HCT116 (cell line): Measurements from ENCODE around the gene PDE4B. TPM values are rescaled to one million over a fixed set of nuclear protein-coding genes. Genes with fewer than 3 reads are reported as not detected.

Experiments used
- ATAC-seq: fragments of 200-7000 bp; cut with Tn5 transposase; 2 replicates; pipeline ENCODE4 v1.9.1; 2020; ENCODE audit warnings: mild to moderate bottlenecking, moderate library complexity
- BruUV-seq: library from RNA; stranded (reverse); fragments of 400-500 nt; replicated peaks from 2 replicates; lab custom pipeline; 2021; lab: Mats Ljungman, UMichigan
- CTCF ChIA-PET: fragments of 300-600 bp; sonication (Branson Sonifier 250); formaldehyde crosslinking; loops from one replicate; lab custom pipeline; 2021; ENCODE audit warnings: antibody characterized with exemption; lab: Charles Lee
- POLR2A ChIA-PET: fragments of 300-600, 350-600 bp; sonication (Branson Sonifier 250); formaldehyde crosslinking; loops from one replicate; lab custom pipeline; 2021; ENCODE audit warnings: antibody characterized with exemption; lab: Charles Lee
- RAD21 ChIA-PET, 2 experiments: fragments of 300-600 bp; sonication (Branson Sonifier 250); formaldehyde crosslinking; loops; one replicate each; lab custom pipeline; 2023; ENCODE audit warnings: low total read pairs in 2 of 2; ENCODE audit not compliant: uncharacterized antibody in 2 of 2, unreplicated experiment in 2 of 2, low non-redundant PET in 1 of 2; lab: Charles Lee
- DNase-seq: peaks from one replicate; pipeline ENCODE4 v3.0.0-alpha.2; 2010; ENCODE audit warnings: low read depth, low spot score
- H2AFZ ChIP-seq: fragments of 200-600 bp; shearing (Covaris generic), sonication (generic); 2 replicates; pipeline ENCODE4 v1.6.1; 2017; ENCODE audit warnings: low read depth, mixed run types, mixed read lengths, antibody characterized with exemption, low read length; ENCODE audit not compliant: poor library complexity, severe bottlenecking
- H3K27ac ChIP-seq: 2 replicates; pipeline ENCODE4 v1.5.1; 2012; ENCODE audit warnings: low read depth, low read length
- H3K27me3 ChIP-seq: fragments of 200-600 bp; sonication (generic); 2 replicates; pipeline ENCODE4 v1.6.1; 2016; ENCODE audit warnings: mixed run types, low read length, mixed read lengths; ENCODE audit not compliant: insufficient read depth
- H3K36me3 ChIP-seq, 2 experiments: fragments of 200-500 bp in 1 of 2; fragments of 200-600 bp in 1 of 2; sonication (Bioruptor generic) in 1 of 2; sonication (generic) in 1 of 2; 2 replicates each; pipeline versions ENCODE4 v1.5.1 to v1.6.1; 2014 to 2016; ENCODE audit warnings: low read length in 2 of 2, inconsistent platforms in 1 of 2, mixed read lengths in 1 of 2, mixed run types in 1 of 2; ENCODE audit not compliant: insufficient read depth in 2 of 2, control insufficient read depth in 1 of 2
- H3K4me1 ChIP-seq, 2 experiments: fragments of 200-600 bp in 1 of 2; sonication (generic) in 1 of 2; 2 replicates each; pipeline versions ENCODE4 v1.5.1 to v1.6.1; 2012 to 2017; ENCODE audit warnings: low read length in 2 of 2, inconsistent platforms in 1 of 2, mild to moderate bottlenecking in 1 of 2, mixed read lengths in 1 of 2, mixed run types in 1 of 2, moderate library complexity in 1 of 2; ENCODE audit not compliant: insufficient read depth in 2 of 2, control insufficient read depth in 1 of 2
- H3K4me2 ChIP-seq: fragments of 200-600 bp; sonication (generic); 2 replicates; pipeline ENCODE4 v1.6.1; 2017; ENCODE audit warnings: mixed run types, low read length, mixed read lengths
- H3K4me3 ChIP-seq, 2 experiments: fragments of 200-600 bp in 1 of 2; sonication (generic) in 1 of 2; replicated peaks in 1 of 2; 2 replicates each; pipeline ENCODE4 v1.5.1; 2011 to 2016; ENCODE audit warnings: low read length in 2 of 2, control low read depth in 1 of 2, low read depth in 1 of 2, mild to moderate bottlenecking in 1 of 2, mixed read lengths in 1 of 2, mixed run types in 1 of 2
- H3K79me2 ChIP-seq: fragments of 200-600 bp; sonication (generic); 2 replicates; pipeline ENCODE4 v1.6.1; 2017; ENCODE audit warnings: mild to moderate bottlenecking, mixed run types, low read length, moderate library complexity, mixed read lengths; ENCODE audit not compliant: insufficient read depth
- H3K9ac ChIP-seq: fragments of 200-600 bp; sonication (generic); 2 replicates; pipeline ENCODE4 v1.6.1; 2016; ENCODE audit warnings: low read length, mixed read lengths
- H3K9me2 ChIP-seq: fragments of 200-600 bp; sonication (generic), shearing (Covaris generic); 2 replicates; pipeline ENCODE4 v1.6.1; 2017; ENCODE audit warnings: mixed run types, mild to moderate bottlenecking, moderate library complexity; ENCODE audit not compliant: insufficient read depth
- H3K9me3 ChIP-seq, 2 experiments: fragments of 200-500 bp in 1 of 2; fragments of 200-600 bp in 1 of 2; sonication (Bioruptor generic) in 1 of 2; sonication (generic) in 1 of 2; 2 replicates each; pipeline ENCODE4 v1.6.1; 2014 to 2017; ENCODE audit warnings: low read length in 2 of 2, mixed read lengths in 2 of 2, inconsistent platforms in 1 of 2, low read depth in 1 of 2, mild to moderate bottlenecking in 1 of 2, mixed run types in 1 of 2, moderate library complexity in 1 of 2; ENCODE audit not compliant: control insufficient read depth in 1 of 2, insufficient read depth in 1 of 2
- H4K20me1 ChIP-seq: fragments of 200-600 bp; sonication (generic), shearing (Covaris generic); 2 replicates; pipeline ENCODE4 v1.6.1; 2017; ENCODE audit warnings: mixed run types, mild to moderate bottlenecking, moderate library complexity; ENCODE audit not compliant: insufficient read depth
- CBX3 ChIP-seq: IDR thresholded peaks from 2 replicates; pipeline ENCODE4 v1.6.1; 2012; ENCODE audit warnings: low read depth
- CEBPB ChIP-seq: IDR thresholded peaks from 2 replicates; pipeline ENCODE4 v1.6.1; 2012; ENCODE audit warnings: low read depth
- CTCF ChIP-seq, 3 experiments: fragments of 200-600 bp in 1 of 3; sonication (generic) in 1 of 3; IDR thresholded peaks in 2 of 3; conservative IDR thresholded peaks in 1 of 3; 2 replicates each; pipeline ENCODE4 v1.5.1; 2012 to 2017; ENCODE audit warnings: low read depth in 2 of 3, low read length in 2 of 3, antibody characterized with exemption in 1 of 3, borderline replicate concordance in 1 of 3, control low read depth in 1 of 3, mild to moderate bottlenecking in 1 of 3, mixed read lengths in 1 of 3, mixed run types in 1 of 3, moderate library complexity in 1 of 3; ENCODE audit not compliant: insufficient read depth in 1 of 3
- EGR1 ChIP-seq: IDR thresholded peaks from 2 replicates; pipeline ENCODE4 v1.6.1; 2012; ENCODE audit warnings: low read depth
- ELF1 ChIP-seq: IDR thresholded peaks from 2 replicates; pipeline ENCODE4 v1.6.1; 2012; ENCODE audit warnings: low read depth, borderline replicate concordance
- EZH2 ChIP-seq: fragments of 200-600 bp; sonication (generic); IDR thresholded peaks from 2 replicates; pipeline ENCODE4 v1.6.1; 2017; ENCODE audit warnings: antibody characterized with exemption, mixed run types
- EZH2phosphoT487 ChIP-seq: fragments of 200-600 bp; IDR thresholded peaks from 2 replicates; pipeline ENCODE4 v1.6.1; 2018; ENCODE audit warnings: antibody characterized with exemption, borderline replicate concordance
- JUND ChIP-seq: IDR thresholded peaks from 2 replicates; pipeline ENCODE4 v1.6.1; 2012
- MAX ChIP-seq: IDR thresholded peaks from 2 replicates; pipeline ENCODE4 v1.6.1; 2012
- POLR2A ChIP-seq: IDR thresholded peaks from 2 replicates; pipeline ENCODE4 v1.7.0; 2011; ENCODE audit warnings: borderline replicate concordance; ENCODE audit not compliant: insufficient read depth, insufficient read length; ENCODE audit errors: extremely low read depth
- POLR2AphosphoS5 ChIP-seq: IDR thresholded peaks from 2 replicates; pipeline ENCODE4 v1.6.1; 2011; ENCODE audit warnings: mild to moderate bottlenecking, low read depth, low read length, moderate library complexity
- SIN3A ChIP-seq: IDR thresholded peaks from 2 replicates; pipeline ENCODE4 v1.6.1; 2012; ENCODE audit warnings: low read depth
- SRF ChIP-seq: IDR thresholded peaks from 2 replicates; pipeline ENCODE4 v1.6.1; 2012; ENCODE audit warnings: low read depth
- TCF7L2 ChIP-seq: IDR thresholded peaks from 2 replicates; pipeline ENCODE4 v1.7.0; 2011; ENCODE audit warnings: borderline replicate concordance, inconsistent platforms; ENCODE audit not compliant: insufficient read depth, insufficient read length; ENCODE audit errors: extremely low read depth
- YY1 ChIP-seq: IDR thresholded peaks from 2 replicates; pipeline ENCODE4 v1.6.1; 2011; ENCODE audit warnings: low read length, low read depth, moderate library complexity, mild to moderate bottlenecking; ENCODE audit not compliant: insufficient replicate concordance; ENCODE audit errors: extremely low read depth
- ZBTB33 ChIP-seq: IDR thresholded peaks from 2 replicates; pipeline ENCODE4 v1.6.1; 2011; ENCODE audit warnings: mild to moderate bottlenecking, low read length, moderate library complexity; ENCODE audit not compliant: insufficient replicate concordance; ENCODE audit errors: extremely low read depth
- ZNF274 ChIP-seq: fragments of 200-500 bp; sonication (Bioruptor generic); IDR thresholded peaks from 2 replicates; pipeline ENCODE4 v1.6.1; 2014; ENCODE audit warnings: mild to moderate bottlenecking, low read depth, low read length, inconsistent platforms
- intact Hi-C: fragments of 100-400 bp; cut with micrococcal nuclease; formaldehyde crosslinking; loops from 2 replicates; pipeline ENCODE4 v1.10.0; 2022
- total RNA-seq: library from RNA; stranded (reverse); gene quantifications from one replicate; pipeline ENCODE4 v1.2.1, GENCODE V29; 2021; ENCODE audit not compliant: unreplicated experiment

The PDE4B gene
- total RNA-seq, 1 experiment from 2014 or later: 76.9 TPM

GRCh38 chr1:66366634-66367033 lies 573.9 kb downstream of the PDE4B start:
- ChIA-PET RAD21 (no interaction called here), POLR2A (no interaction called here), CTCF (no interaction called here)
- H3K27ac ChIP-seq: no peak overlapping the region
- no peak for TF ChIP-seq CTCF (IDR thresholded peaks at IDR 0.05 in 2 of 3, conservative IDR thresholded peaks at IDR 0.05 in 1 of 3; ENCODE audit: borderline replicate concordance in 1 of 3, insufficient read depth in 1 of 3, low read depth in 2 of 3, low read length in 2 of 3)
- no peak for TF ChIP-seq POLR2AphosphoS5
- no peak for TF ChIP-seq SRF
- no peaks in the 10 kb centered on the region for H3K9me3 ChIP-seq
- no peak for DNase-seq
- H3K27me3 ChIP-seq: no peaks in the 10 kb centered on the region
- intact Hi-C loops: no loop called here
- no TSS peak for BruUV-seq
- no peak overlapping the region for H3K9ac ChIP-seq
- peaks cover 85% of the 10 kb centered on the region for H3K79me2 ChIP-seq
- H3K4me2 ChIP-seq: no peak overlapping the region
- H3K4me3 ChIP-seq: no peak overlapping the region
- H3K9me2 ChIP-seq: no peaks in the 10 kb centered on the region
- H3K4me1 ChIP-seq: no peaks in the 10 kb centered on the region
- peaks cover 78 to 95% of the 10 kb centered on the region in 2 experiments for H3K36me3 ChIP-seq
- no peak for ATAC-seq
- H2AFZ ChIP-seq: no peak overlapping the region
- H4K20me1 ChIP-seq: no peaks in the 10 kb centered on the region

- CTCF ChIA-PET: no interaction called here
- Histone ChIP-seq H3K27me3 (no peaks in the 10 kb centered on the region), H3K9me2 (no peaks in the 10 kb centered on the region), H3K27ac (no peak overlapping the region), H3K4me3 (no peak overlapping the region), H2AFZ (no peak overlapping the region), H3K36me3 (peaks cover 79 to 95% of the 10 kb centered on the region in 2 experiments), H4K20me1 (no peaks in the 10 kb centered on the region), H3K9me3 (no peaks in the 10 kb centered on the region), H3K9ac (no peak overlapping the region), H3K79me2 (peaks cover 85% of the 10 kb centered on the region), H3K4me2 (no peak overlapping the region), H3K4me1 (no peaks in the 10 kb centered on the region; a peak in 1 of 4 replicates)
- POLR2A ChIA-PET: no interaction called here
- no peak for ATAC-seq
- RAD21 ChIA-PET: no interaction called here
- intact Hi-C loops: no loop called here
- DNase-seq: no peak
- BruUV-seq: no TSS peak
- TF ChIP-seq CEBPB (no peak), JUND (no peak), ZNF274 (no peak), MAX (no peak), YY1 (no peak), ZBTB33 (no peak), SIN3A (no peak), TCF7L2 (no peak), EZH2 (no peak), ELF1 (no peak), EGR1 (no peak), EZH2phosphoT487 (no peak), CBX3 (no peak), POLR2A (no peak)
These were observed 574.7 kb downstream of the PDE4B start for GRCh38 chr1:66367369-66367768.
